ENCODE data around the gene PRICKLE4.

The PRICKLE4 gene

DNA sequence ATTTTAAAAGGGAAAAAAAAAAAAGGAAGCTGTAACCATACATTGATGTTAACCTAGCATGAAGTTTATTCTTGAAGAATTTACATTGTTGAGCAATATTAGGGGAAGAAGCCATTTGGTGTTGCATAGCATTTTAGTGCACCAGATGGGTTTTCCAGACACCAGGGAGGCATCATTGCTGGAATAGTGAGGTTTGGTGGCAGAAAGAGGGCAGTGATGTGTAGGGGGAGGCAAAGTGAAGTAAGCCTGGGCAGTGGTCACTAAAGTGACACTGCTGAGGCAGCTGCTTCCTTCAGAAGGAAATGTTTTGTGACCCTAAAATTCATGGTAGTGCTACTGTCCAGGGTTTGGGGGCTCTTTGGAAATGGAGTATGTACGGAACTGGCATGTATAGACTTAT, 9.5 kb downstream of the PRICKLE4 start:
- Histone ChIP-seq H3K9me3 (ENCODE audit: insufficient read depth, low read length) (peaks cover 16% of the 10 kb centered on the region; the same call in 1 of the 2 replicates), H3K36me3 (ENCODE audit: insufficient read depth, insufficient read length, low read length) (peaks cover 45% of the 10 kb centered on the region), H3K4me3 (ENCODE audit: insufficient read length, low read depth) (no peak overlapping the region), H3K27me3 (ENCODE audit: insufficient read depth, insufficient read length) (peaks cover 4% of the 10 kb centered on the region), H3K9ac (ENCODE audit: insufficient read length, low read depth) (no peak overlapping the region), H3K4me1 (ENCODE audit: insufficient read depth, insufficient read length) (no peaks in the 10 kb centered on the region)
- DNase-seq (ENCODE audit: low read depth, low spot score) = no peak
- no peak for TF ChIP-seq ZNF274 (IDR thresholded peaks at IDR 0.05; ENCODE audit: low read depth, low read length)
- TF ChIP-seq SUZ12 (IDR thresholded peaks at IDR 0.05; ENCODE audit: extremely low read depth, insufficient read depth, insufficient read length) = no peak
- no peak for TF ChIP-seq YY1 (IDR thresholded peaks at IDR 0.05; ENCODE audit: insufficient read depth, insufficient read length)

DNA sequence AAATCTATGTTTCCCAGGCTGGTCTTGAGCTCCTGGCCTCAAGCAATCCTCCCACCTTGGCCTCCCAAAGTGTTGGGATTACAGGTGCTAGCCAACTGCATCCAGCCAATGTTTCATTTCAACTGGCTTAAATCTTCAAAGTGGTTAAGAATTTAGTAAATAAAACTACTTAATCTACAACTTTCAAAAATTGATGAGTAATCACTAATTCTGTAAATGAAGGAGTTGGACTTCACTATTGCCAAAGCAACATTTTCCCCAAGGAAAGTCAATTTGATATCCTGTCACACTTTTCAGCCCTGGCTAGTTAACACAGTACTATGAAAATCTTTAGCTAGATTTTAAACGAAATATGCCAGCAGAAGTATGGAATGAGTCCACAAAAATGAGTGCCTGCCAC, 10.7 kb downstream of the PRICKLE4 start:
- TF ChIP-seq YY1 (IDR thresholded peaks at IDR 0.05; ENCODE audit: insufficient read depth, insufficient read length) (no peak), ZNF274 (IDR thresholded peaks at IDR 0.05; ENCODE audit: low read depth, low read length) (no peak), SUZ12 (IDR thresholded peaks at IDR 0.05; ENCODE audit: extremely low read depth, insufficient read depth, insufficient read length) (no peak)

DNA sequence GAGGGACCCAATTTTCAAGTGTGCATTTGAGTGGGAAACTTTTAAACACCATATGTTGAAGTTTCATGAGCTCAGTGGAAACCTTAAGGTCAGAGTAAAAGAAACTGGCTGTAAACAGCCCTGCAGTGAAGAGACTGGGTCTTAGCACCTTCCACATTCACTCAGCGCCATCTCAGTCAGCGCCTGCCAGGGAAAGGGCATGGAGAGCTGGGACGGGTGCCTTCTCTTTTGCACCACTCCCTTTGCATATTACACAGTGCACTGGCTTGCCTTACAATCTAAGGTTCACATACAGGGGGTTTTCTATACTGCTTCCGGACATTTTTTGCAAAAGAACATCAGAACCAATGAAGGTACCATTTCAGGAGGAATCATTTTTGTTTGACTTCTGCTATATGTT, 11.4 kb downstream of the PRICKLE4 start:
- TF ChIP-seq ZNF274 (IDR thresholded peaks at IDR 0.05; ENCODE audit: low read depth, low read length) = no peak
- TF ChIP-seq SUZ12 (IDR thresholded peaks at IDR 0.05; ENCODE audit: extremely low read depth, insufficient read depth, insufficient read length) = no peak
- no peak for TF ChIP-seq YY1 (IDR thresholded peaks at IDR 0.05; ENCODE audit: insufficient read depth, insufficient read length)
- no peak overlapping the region for H3K4me3 ChIP-seq (ENCODE audit: insufficient read length, low read depth)
- peaks cover 53% of the 10 kb centered on the region for H3K36me3 ChIP-seq (ENCODE audit: insufficient read depth, insufficient read length, low read length)
- no peak for DNase-seq (ENCODE audit: low read depth, low spot score)
- H3K27me3 ChIP-seq (ENCODE audit: insufficient read depth, insufficient read length) = no peaks in the 10 kb centered on the region
- H3K4me1 ChIP-seq (ENCODE audit: insufficient read depth, insufficient read length) = no peaks in the 10 kb centered on the region
- no peak overlapping the region for H3K9ac ChIP-seq (ENCODE audit: insufficient read length, low read depth)
- 0 out of 2 replicates have a peak, but pooled peaks cover 5% of the 10 kb centered on the region for H3K9me3 ChIP-seq (ENCODE audit: insufficient read depth, low read length)

More for the DNA sequence above, 10.7 kb downstream of the PRICKLE4 start:
- H3K9me3 ChIP-seq (ENCODE audit: insufficient read depth, low read length) = 0 out of 2 replicates have a peak, but pooled peaks cover 5% of the 10 kb centered on the region
- H3K4me3 ChIP-seq (ENCODE audit: insufficient read length, low read depth) = no peak overlapping the region
- H3K4me1 ChIP-seq (ENCODE audit: insufficient read depth, insufficient read length) = no peaks in the 10 kb centered on the region
- no peaks in the 10 kb centered on the region for H3K27me3 ChIP-seq (ENCODE audit: insufficient read depth, insufficient read length)
- H3K9ac ChIP-seq (ENCODE audit: insufficient read length, low read depth) = no peak overlapping the region
- peaks cover 53% of the 10 kb centered on the region for H3K36me3 ChIP-seq (ENCODE audit: insufficient read depth, insufficient read length, low read length)
- DNase-seq (ENCODE audit: low read depth, low spot score) = no peak

GRCh38 chr6:41796474-41796873, 15.9 kb downstream of the PRICKLE4 start:
- Histone ChIP-seq H3K9ac (ENCODE audit: insufficient read length, low read depth) (no peak overlapping the region), H3K27me3 (ENCODE audit: insufficient read depth, insufficient read length) (no peaks in the 10 kb centered on the region), H3K36me3 (ENCODE audit: insufficient read depth, insufficient read length, low read length) (peaks cover 36% of the 10 kb centered on the region), H3K9me3 (ENCODE audit: insufficient read depth, low read length) (no peaks in the 10 kb centered on the region), H3K4me3 (ENCODE audit: insufficient read length, low read depth) (no peak overlapping the region), H3K4me1 (ENCODE audit: insufficient read depth, insufficient read length) (no peaks in the 10 kb centered on the region)
- no peak for DNase-seq (ENCODE audit: low read depth, low spot score)
- TF ChIP-seq ZNF274 (IDR thresholded peaks at IDR 0.05; ENCODE audit: low read depth, low read length) (no peak), SUZ12 (IDR thresholded peaks at IDR 0.05; ENCODE audit: extremely low read depth, insufficient read depth, insufficient read length) (no peak), YY1 (IDR thresholded peaks at IDR 0.05; ENCODE audit: insufficient read depth, insufficient read length) (no peak)

GRCh38 chr6:41798901-41799558, 18.4 kb downstream of the PRICKLE4 start:
- peaks cover 22% of the 10 kb centered on the region for H3K36me3 ChIP-seq (ENCODE audit: insufficient read depth, insufficient read length, low read length)
- H3K9me3 ChIP-seq (ENCODE audit: insufficient read depth, low read length) = no peaks in the 10 kb centered on the region
- no peak for DNase-seq (ENCODE audit: low read depth, low spot score)
- TF ChIP-seq YY1 (IDR thresholded peaks at IDR 0.05; ENCODE audit: insufficient read depth, insufficient read length) = no peak
- no peak for TF ChIP-seq ZNF274 (IDR thresholded peaks at IDR 0.05; ENCODE audit: low read depth, low read length)
- no peak for TF ChIP-seq SUZ12 (IDR thresholded peaks at IDR 0.05; ENCODE audit: extremely low read depth, insufficient read depth, insufficient read length)
- H3K4me1 ChIP-seq (ENCODE audit: insufficient read depth, insufficient read length) = no peaks in the 10 kb centered on the region
- no peak overlapping the region for H3K4me3 ChIP-seq (ENCODE audit: insufficient read length, low read depth)
- H3K27me3 ChIP-seq (ENCODE audit: insufficient read depth, insufficient read length) = no peaks in the 10 kb centered on the region
- no peak overlapping the region for H3K9ac ChIP-seq (ENCODE audit: insufficient read length, low read depth)

DNA sequence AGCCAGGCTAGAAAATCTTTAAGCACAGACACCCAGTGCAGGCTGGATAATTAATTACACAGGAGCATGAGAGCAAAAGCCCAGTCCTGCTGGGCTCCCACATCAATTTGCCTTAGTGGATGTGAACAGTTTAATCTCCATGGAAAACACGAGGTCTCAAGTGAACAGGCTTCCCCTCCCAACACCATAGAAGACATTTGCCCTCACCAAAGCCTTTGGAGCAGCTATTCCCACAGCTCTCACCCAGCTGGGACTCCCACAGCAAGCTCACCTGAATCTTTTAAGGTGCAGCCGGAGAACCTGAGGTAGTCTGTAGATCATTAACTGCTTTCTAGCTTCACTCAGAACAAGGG, 19.0 kb downstream of the PRICKLE4 start:
- Histone ChIP-seq H3K4me3 (ENCODE audit: insufficient read length, low read depth) (no peak overlapping the region), H3K36me3 (ENCODE audit: insufficient read depth, insufficient read length, low read length) (peaks cover 19% of the 10 kb centered on the region), H3K9me3 (ENCODE audit: insufficient read depth, low read length) (no peaks in the 10 kb centered on the region), H3K4me1 (ENCODE audit: insufficient read depth, insufficient read length) (no peaks in the 10 kb centered on the region), H3K9ac (ENCODE audit: insufficient read length, low read depth) (no peak overlapping the region), H3K27me3 (ENCODE audit: insufficient read depth, insufficient read length) (no peaks in the 10 kb centered on the region)
- TF ChIP-seq SUZ12 (IDR thresholded peaks at IDR 0.05; ENCODE audit: extremely low read depth, insufficient read depth, insufficient read length) (no peak), YY1 (IDR thresholded peaks at IDR 0.05; ENCODE audit: insufficient read depth, insufficient read length) (no peak), ZNF274 (IDR thresholded peaks at IDR 0.05; ENCODE audit: low read depth, low read length) (no peak)
- no peak for DNase-seq (ENCODE audit: low read depth, low spot score)

DNA sequence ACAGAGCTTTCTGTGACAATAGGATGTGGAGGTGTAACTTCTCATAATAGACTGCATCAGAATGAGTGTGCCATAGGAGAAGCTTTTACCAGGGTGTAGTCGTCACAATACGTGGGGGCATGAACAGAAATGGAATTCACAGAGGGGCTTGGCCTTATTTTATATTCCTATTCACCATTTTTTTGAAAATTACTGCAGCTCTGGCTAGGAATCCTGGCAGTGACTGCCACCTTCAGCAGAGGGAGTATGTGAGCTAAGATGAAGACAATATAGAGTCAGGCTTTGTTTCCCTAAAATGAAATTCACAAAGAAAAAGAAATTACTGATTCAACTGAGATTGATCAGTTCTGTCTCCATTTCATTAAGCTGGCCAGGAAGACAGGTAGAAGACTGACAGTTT, 20.8 kb downstream of the PRICKLE4 start:
- DNase-seq (ENCODE audit: low read depth, low spot score) = no peak
- Histone ChIP-seq H3K4me1 (ENCODE audit: insufficient read depth, insufficient read length) (no peaks in the 10 kb centered on the region), H3K9ac (ENCODE audit: insufficient read length, low read depth) (no peak overlapping the region), H3K27me3 (ENCODE audit: insufficient read depth, insufficient read length) (no peaks in the 10 kb centered on the region), H3K9me3 (ENCODE audit: insufficient read depth, low read length) (no peaks in the 10 kb centered on the region), H3K36me3 (ENCODE audit: insufficient read depth, insufficient read length, low read length) (peaks cover 20% of the 10 kb centered on the region), H3K4me3 (ENCODE audit: insufficient read length, low read depth) (no peak overlapping the region)
- no peak for TF ChIP-seq YY1 (IDR thresholded peaks at IDR 0.05; ENCODE audit: insufficient read depth, insufficient read length)
- no peak for TF ChIP-seq ZNF274 (IDR thresholded peaks at IDR 0.05; ENCODE audit: low read depth, low read length)
- TF ChIP-seq SUZ12 (IDR thresholded peaks at IDR 0.05; ENCODE audit: extremely low read depth, insufficient read depth, insufficient read length) = no peak
